Measurements from ENCODE around the gene PSMG3. TPM values are rescaled to one million over a fixed set of nuclear protein-coding genes. Genes with fewer than 3 reads are reported as not detected.

Gene PSMG3
- total RNA-seq, 2 donors from 2014 or later, result 21.5 to 22.3 TPM

DNA sequence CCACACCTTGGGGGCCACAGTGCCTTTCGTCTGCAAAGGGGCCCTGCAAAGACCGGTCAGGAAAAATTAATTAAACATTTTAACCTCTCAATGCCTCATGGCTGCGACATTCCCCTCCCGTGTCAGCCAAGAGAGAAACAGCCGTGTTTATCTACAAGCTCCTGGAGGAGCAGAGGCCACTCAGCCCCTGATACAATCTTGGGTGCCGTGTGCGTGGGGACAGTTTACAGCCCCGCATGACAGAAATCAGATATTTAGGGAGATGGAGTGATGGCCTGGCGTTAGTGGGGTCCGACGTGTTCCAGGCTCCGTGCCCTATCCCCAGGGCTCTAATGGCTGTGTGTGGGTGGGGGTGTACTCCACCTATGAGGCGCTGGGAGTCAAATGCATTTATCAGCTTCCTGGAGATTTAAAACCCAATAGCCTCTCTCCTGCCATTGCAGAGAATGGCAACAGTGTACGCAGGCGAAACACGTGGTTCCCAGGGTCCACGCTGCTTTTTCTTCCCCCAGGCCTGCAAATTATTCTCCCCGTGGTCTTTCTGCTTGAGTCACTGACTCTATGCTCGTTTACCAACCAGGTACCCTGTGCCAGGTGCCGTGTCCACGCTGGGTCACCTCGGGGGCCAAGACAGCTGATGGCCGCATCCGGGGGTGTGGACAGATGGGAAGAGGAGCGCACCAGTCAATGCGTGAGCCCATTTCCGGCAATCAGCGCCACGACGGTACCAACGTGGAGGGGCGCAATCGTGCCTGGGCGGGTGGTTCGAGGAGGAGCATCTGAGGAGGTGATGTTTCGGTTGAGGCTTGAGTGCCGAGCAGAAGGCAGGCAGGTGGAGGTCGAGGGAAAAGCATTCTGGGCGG, 26.6 kb upstream of the PSMG3 start:
- Histone ChIP-seq H3K4me1 (no peaks in the 10 kb centered on the region), H3K27me3 (no peaks in the 10 kb centered on the region), H3K4me3 (no peak overlapping the region), H3K36me3 (no peaks in the 10 kb centered on the region), H3K9me3 (no peaks in the 10 kb centered on the region), H3K27ac (no peak overlapping the region)
- DNase-seq (ENCODE audit: low spot score), result no peak
- TF ChIP-seq CTCF (IDR thresholded peaks at IDR 0.05), result no peak

DNA sequence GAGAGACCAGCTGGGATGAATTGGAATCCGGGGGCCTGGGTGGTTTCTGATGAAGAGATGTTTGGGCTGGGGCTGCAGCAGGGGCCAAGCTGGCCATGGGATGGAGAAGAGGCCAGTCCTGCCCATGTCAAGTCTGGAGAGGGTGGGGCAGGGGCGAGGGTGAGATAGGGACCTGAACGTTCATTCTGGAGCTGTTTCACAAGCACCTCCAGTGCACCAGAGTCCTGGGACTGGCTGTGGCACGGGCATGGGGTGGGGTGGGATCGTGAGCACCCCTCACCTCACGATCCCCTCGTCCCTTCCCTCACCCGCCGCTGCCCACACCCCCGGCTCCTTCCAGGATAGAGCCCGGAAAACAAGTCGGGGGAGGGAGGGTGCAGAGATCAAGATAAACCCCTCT, 25.8 kb upstream of the PSMG3 start:
- DNase-seq (ENCODE audit: low spot score), result no peak
- H3K27me3 ChIP-seq, result no peaks in the 10 kb centered on the region
- TF ChIP-seq CTCF (IDR thresholded peaks at IDR 0.05), result no peak
- no peak overlapping the region for H3K4me3 ChIP-seq
- H3K36me3 ChIP-seq, result no peaks in the 10 kb centered on the region
- no peaks in the 10 kb centered on the region for H3K4me1 ChIP-seq
- no peak overlapping the region for H3K27ac ChIP-seq
- H3K9me3 ChIP-seq, result no peaks in the 10 kb centered on the region

DNA sequence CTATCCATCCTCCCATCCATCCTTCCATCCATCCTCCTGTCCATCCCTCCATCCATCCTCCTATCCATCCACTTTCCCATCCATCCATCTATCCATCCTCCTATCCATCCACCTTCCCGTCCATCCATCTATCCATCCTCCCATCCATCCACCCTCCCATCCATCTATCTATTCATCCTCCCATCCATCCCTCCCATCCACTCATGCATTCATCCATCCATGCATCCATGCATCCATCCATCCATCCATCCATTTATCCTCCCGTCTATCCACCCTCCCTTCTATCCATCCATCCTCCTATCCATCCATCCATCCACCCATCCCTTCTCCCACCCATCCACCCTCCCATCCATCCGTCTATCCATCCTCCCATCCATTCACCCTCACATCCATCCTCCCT, 25.2 kb upstream of the PSMG3 start:
- no peak for DNase-seq (ENCODE audit: low spot score)
- H3K27me3 ChIP-seq, result no peaks in the 10 kb centered on the region
- H3K9me3 ChIP-seq, result no peaks in the 10 kb centered on the region
- TF ChIP-seq CTCF (IDR thresholded peaks at IDR 0.05), result no peak
- no peak overlapping the region for H3K4me3 ChIP-seq
- no peak overlapping the region for H3K27ac ChIP-seq
- H3K4me1 ChIP-seq, result no peaks in the 10 kb centered on the region
- H3K36me3 ChIP-seq, result no peaks in the 10 kb centered on the region

- Histone ChIP-seq H3K4me3 (no peak overlapping the region), H3K36me3 (no peaks in the 10 kb centered on the region), H3K27me3 (no peaks in the 10 kb centered on the region), H3K4me1 (no peaks in the 10 kb centered on the region), H3K27ac (no peak overlapping the region), H3K9me3 (peaks cover 3 to 8% of the 10 kb centered on the region in 2 donors)
- no peak for TF ChIP-seq CTCF (IDR thresholded peaks at IDR 0.05)
- no peak for DNase-seq (ENCODE audit: low spot score)
Observed at GRCh38 chr7:1593904-1594421, 24.1 kb upstream of the PSMG3 start.

DNA sequence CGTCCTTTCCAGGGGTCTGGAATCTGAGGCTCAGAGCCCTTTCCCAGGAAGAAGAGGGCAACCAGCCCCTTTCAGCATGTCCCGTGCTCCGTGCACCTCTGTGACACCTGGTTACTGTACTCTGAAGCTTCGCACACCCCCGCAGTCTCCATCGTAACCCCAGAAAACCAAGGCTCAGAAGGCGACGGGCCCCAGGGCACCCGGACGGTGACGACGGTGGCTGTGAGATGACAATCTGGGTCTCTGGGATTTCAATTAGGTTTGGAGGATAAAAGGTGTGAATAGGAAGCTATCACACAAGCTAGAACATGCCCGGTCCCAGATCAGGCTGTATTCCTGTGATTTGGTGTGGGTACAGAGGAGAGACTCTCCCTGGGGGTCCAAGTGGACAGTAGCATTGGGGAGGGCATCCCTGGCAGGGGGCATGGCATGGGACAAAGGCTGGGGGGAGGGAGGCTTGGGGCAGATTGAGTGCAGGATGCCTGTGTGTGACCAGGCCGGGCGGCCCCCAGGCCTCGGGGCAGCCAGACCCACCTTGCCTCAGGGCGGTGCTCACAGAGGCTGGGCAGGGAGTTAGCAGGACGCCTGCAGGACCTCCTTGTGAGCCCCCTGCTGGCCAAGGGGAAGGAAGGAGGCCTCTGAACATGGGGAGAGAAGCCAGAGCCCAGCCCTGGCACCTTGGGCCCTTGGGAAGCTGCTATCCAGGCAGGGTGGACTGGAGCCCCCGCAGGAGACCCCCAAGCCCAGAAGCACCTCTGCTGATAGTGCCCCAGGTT, 23.4 kb upstream of the PSMG3 start:
- Histone ChIP-seq H3K27ac (no peak overlapping the region), H3K4me1 (no peaks in the 10 kb centered on the region), H3K4me3 (no peak overlapping the region), H3K9me3 (peaks cover 5 to 12% of the 10 kb centered on the region in 2 donors), H3K27me3 (no peaks in the 10 kb centered on the region), H3K36me3 (no peaks in the 10 kb centered on the region)
- TF ChIP-seq CTCF (IDR thresholded peaks at IDR 0.05), result peak in 1 of 2 donors; percentile 23
- DNase-seq (ENCODE audit: low spot score), result no peak
